HL-60 (cell line): Measurements from ENCODE around the gene ENSA.

Experiments
- CTCF ChIP-seq: IDR thresholded peaks from one replicate; pipeline ENCODE4 v1.5.1; 2011; ENCODE audit warnings: low read length, control low read depth, inconsistent platforms; ENCODE audit not compliant: insufficient read depth
- GABPA ChIP-seq: IDR thresholded peaks from 2 replicates; pipeline ENCODE4 v1.6.1; 2012; ENCODE audit warnings: low read depth

- TF ChIP-seq CTCF (no peak), GABPA (no peak)
Observed at GRCh38 chr1:150628766-150629114, 672 bp downstream of the ENSA start.
